IPS-20b (cell line): Measurements from ENCODE around the gene CTCFL.

Source experiments
- H3K27ac ChIP-seq: one replicate; pipeline ENCODE4 v1.5.1; 2013; ENCODE audit warnings: low read length
- H3K27me3 ChIP-seq: 2 replicates; pipeline ENCODE4 v1.6.1; 2013; ENCODE audit warnings: mild to moderate bottlenecking, low read length, inconsistent platforms; ENCODE audit not compliant: insufficient read depth
- H3K36me3 ChIP-seq: 2 replicates; pipeline ENCODE4 v1.6.1; 2013; ENCODE audit warnings: low read depth, mild to moderate bottlenecking, inconsistent platforms, low read length, moderate library complexity; ENCODE audit not compliant: insufficient read depth
- H3K4me1 ChIP-seq: 2 replicates; pipeline ENCODE4 v1.6.1; 2013; ENCODE audit warnings: mild to moderate bottlenecking, control low read depth, inconsistent platforms, low read length, moderate library complexity; ENCODE audit not compliant: insufficient read depth
- H3K4me3 ChIP-seq: 2 replicates; pipeline ENCODE4 v1.5.1; 2013; ENCODE audit warnings: mild to moderate bottlenecking, low read length, inconsistent platforms
- H3K9ac ChIP-seq: 2 replicates; pipeline ENCODE4 v1.6.1; 2013; ENCODE audit warnings: low read depth, mild to moderate bottlenecking, inconsistent platforms, low read length, moderate library complexity
- H3K9me3 ChIP-seq: 2 replicates; pipeline ENCODE4 v1.6.1; 2013; ENCODE audit warnings: mild to moderate bottlenecking, low read depth, low read length, inconsistent platforms; ENCODE audit not compliant: insufficient read depth

CTCFL gene

DNA sequence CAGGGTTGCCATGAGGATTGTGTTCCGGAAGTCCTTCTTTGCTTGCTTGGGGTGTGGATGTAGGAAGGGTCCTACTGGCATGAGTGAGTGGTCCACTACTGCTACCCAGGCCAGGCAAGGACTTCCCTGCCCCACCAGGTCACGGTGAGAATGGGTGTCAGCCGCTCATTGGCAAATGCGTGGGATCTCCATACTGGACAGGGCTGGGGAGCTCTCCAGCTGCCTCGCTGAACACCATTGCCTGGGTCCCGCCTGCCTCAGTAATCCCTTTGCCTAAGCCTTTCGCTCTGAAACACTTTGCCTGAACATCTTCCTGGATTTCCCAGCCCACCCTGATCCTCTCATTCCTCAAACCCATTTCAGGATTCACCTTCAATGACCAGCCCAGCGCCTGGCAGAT lies 59.5 kb downstream of the CTCFL start:
- no peaks in the 10 kb centered on the region for H3K9me3 ChIP-seq
- no peak overlapping the region for H3K4me3 ChIP-seq
- no peak overlapping the region for H3K9ac ChIP-seq
- no peak overlapping the region for H3K27ac ChIP-seq
- no peaks in the 10 kb centered on the region for H3K36me3 ChIP-seq
- peaks cover 16% of the 10 kb centered on the region; the same call in 1 of the 2 replicates for H3K27me3 ChIP-seq
- peaks cover 15% of the 10 kb centered on the region; the same call in 1 of the 2 replicates for H3K4me1 ChIP-seq

DNA sequence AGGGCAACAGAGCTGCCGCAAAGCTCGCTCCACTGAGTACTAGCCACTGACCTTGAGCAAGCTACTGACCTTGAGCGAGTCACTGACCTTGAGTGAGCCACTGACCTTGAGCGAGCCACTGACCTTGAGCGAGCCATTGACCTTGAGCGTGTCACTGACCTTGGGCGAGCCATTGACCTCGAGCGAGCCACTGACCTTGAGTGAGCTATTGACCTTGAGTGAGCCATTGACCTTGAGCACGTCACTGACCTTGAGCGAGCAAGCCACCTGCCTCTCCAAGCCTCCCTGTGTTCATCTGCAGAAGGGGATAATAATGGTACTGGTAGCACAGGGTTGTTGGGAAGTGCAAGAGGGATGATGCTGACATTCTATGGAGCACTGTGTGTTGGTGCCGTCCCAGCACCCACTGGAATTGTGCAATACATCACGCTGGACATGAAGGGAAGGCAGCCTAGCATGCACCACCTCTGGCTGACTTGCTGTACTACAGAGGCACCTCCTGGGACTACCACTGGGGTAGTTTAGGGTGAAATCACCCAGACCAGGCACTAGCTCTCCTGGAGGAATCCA lies 60.2 kb downstream of the CTCFL start:
- Histone ChIP-seq H3K4me1 (peaks cover 8% of the 10 kb centered on the region; the same call in 1 of the 2 replicates), H3K36me3 (no peaks in the 10 kb centered on the region), H3K27ac (no peak overlapping the region), H3K27me3 (peaks cover 8% of the 10 kb centered on the region; the same call in 1 of the 2 replicates), H3K4me3 (no peak overlapping the region), H3K9ac (no peak overlapping the region), H3K9me3 (no peaks in the 10 kb centered on the region)

DNA sequence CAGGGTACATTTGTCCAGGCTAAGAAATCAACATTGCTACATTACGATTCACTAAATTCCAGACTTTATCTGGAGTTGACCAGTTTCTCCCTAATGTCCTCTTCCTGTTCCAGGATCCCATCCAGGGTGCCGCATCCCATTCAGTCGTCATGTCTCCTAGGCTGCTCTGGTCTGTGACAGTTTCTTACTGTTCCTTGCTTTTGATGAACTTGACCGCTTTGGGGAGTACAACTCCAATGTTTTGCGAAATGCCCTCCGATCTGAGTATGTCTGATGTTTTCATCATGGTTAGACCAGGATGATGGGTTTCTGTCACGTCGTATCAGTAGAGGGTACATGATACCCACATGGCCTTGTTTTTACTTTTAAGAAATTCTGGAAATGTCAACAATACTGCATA lies 62.2 kb downstream of the CTCFL start:
- Histone ChIP-seq H3K4me3 (no peak overlapping the region), H3K27me3 (no peaks in the 10 kb centered on the region), H3K27ac (no peak overlapping the region), H3K9me3 (no peaks in the 10 kb centered on the region), H3K36me3 (no peaks in the 10 kb centered on the region), H3K4me1 (no peaks in the 10 kb centered on the region; the same call in 1 of the 2 replicates), H3K9ac (no peak overlapping the region)

DNA sequence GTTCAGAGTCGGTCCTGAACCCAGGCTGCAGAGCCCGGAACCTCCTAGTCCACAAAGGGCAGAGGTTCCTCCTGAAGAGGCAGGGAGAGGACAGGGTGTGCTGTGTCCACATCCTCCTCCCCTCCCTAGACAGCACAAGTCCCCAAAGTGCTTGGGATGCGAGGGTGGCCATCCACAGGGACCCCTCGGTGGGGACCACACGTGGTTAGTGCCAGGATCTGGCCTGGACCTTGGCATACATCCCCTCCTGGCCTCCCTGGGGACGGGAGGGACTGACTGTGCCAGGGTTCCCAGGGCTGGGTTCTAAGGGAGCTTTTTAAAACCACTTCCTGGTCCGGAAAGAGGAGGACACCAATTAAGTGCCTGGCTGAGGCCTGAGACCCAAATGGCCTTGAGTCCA lies 63.2 kb downstream of the CTCFL start:
- Histone ChIP-seq H3K27ac (no peak overlapping the region), H3K36me3 (no peaks in the 10 kb centered on the region), H3K4me3 (no peak overlapping the region), H3K9me3 (no peaks in the 10 kb centered on the region), H3K9ac (no peak overlapping the region), H3K27me3 (no peaks in the 10 kb centered on the region), H3K4me1 (no peaks in the 10 kb centered on the region)

DNA sequence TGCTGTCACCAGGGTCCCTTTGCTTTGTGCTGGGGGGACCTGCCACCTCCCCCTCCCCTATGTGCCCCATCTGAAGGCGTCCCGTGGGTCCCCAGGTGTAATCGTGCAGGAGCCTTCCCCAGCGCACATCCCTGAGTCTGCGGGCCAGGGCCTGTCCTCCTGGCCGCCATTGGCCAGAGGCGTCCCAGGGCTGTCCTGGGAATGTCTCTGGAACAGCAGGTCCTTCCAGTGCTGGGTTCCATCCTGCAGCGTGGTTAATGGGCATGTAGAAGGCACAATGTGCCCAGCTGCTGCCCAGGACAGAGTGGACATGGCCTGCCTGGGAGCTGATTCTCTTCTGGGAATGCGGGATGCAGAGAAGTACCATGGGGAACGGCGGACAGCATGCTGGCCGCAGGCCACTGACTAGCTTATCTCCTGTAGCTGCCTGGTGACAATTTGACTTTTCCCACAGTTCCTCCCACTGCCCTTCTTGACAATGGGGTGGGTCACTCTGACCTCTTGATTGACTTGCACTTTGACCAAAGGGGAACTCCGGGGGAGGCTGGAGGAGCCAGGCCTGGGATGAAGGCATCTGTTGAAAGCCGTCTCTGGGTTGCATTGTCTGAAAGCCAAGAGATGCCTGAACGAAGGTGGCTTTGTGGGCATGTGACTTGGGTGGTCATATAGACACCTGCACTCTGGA lies 64.0 kb downstream of the CTCFL start:
- Histone ChIP-seq H3K36me3 (no peaks in the 10 kb centered on the region), H3K9ac (no peak overlapping the region), H3K9me3 (no peaks in the 10 kb centered on the region), H3K27ac (no peak overlapping the region), H3K4me1 (no peaks in the 10 kb centered on the region), H3K4me3 (no peak overlapping the region), H3K27me3 (no peaks in the 10 kb centered on the region)

DNA sequence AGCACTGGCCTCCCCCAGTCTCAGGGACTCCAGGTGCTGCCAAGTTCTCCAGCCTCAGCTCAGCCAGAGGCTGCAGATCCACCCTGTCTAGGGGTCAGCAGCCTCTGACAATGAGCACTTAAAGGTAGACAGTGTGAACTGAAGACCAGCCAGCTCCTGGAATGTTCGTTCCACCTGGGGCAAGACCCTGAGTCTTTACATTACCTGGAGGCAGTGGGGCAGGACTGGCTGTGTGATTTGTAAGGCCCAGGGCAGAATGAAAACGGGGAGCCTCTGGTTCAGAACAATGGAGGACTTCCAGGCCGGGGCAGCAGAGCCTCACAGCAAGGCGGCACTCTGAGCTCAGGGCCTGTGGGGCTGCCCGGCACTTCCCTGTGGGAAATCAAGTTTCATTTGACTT lies 65.0 kb downstream of the CTCFL start:
- H3K4me1 ChIP-seq, result no peaks in the 10 kb centered on the region
- no peaks in the 10 kb centered on the region for H3K9me3 ChIP-seq
- no peaks in the 10 kb centered on the region for H3K27me3 ChIP-seq
- H3K27ac ChIP-seq, result no peak overlapping the region
- no peak overlapping the region for H3K4me3 ChIP-seq
- H3K36me3 ChIP-seq, result no peaks in the 10 kb centered on the region
- H3K9ac ChIP-seq, result no peak overlapping the region

DNA sequence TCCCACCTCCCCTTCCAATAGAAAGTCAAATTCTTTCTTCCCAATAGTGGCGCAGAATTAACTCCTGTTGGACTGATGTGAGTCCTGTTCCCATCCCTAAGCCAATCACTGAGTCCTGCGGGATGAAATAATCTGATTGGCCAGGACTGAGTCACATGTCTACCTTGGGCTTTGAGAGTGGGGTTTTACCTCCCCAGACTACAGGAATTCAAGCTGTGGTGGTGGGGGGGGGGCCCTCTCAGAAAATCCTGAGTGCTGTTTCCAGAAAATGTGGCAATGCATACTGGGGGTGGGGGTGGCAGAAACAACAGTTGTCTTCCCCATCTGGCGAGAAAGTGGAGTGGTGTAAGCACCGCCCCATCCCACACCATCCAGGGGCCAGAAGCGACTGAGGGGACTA lies 65.7 kb downstream of the CTCFL start:
- no peak overlapping the region for H3K9ac ChIP-seq

DNA sequence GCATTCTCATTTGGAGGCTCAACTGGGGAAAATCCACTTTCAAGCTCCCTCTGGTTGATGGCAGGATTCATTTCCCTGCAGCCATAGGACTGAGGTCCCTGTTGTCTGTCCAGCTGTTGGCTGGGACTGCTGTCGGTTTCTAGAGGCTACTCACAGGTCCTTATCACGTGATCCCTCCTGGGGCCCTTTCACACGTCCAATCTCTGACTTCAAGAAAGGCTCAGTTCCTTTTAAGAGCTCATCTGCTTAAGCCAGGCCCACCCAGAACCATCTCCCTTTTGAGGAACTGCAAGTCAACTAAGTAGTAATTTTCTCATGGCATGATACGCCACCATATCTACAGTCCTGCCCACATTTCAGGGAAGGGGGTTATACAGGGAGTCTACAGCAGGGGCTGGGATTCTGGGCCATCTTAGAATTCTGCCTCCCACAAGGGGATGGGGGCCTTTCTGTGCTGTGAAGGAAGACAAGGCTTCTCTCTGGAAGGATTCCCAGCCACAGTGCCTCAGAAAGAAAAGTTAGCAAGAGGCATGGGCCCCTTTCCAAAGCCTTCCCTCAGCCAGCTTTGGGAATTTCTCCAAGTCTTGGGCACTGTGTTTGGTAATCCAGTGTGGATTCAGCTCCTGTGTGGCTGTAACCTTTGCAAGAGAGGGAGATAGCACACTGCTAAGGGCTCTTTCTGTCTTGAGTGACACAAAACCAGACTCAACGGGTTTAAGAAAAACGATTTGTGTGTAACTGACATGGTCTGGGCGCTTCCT lies 66.4 kb downstream of the CTCFL start:
- no peak overlapping the region for H3K4me3 ChIP-seq
- no peaks in the 10 kb centered on the region for H3K36me3 ChIP-seq
- H3K9me3 ChIP-seq, result no peaks in the 10 kb centered on the region
- H3K9ac ChIP-seq, result no peak overlapping the region
- no peak overlapping the region for H3K27ac ChIP-seq
- no peaks in the 10 kb centered on the region for H3K27me3 ChIP-seq
- H3K4me1 ChIP-seq, result no peaks in the 10 kb centered on the region

More for the DNA sequence above, 65.7 kb downstream of the CTCFL start:
- no peak overlapping the region for H3K27ac ChIP-seq
- H3K9me3 ChIP-seq, result no peaks in the 10 kb centered on the region
- no peaks in the 10 kb centered on the region for H3K27me3 ChIP-seq
- no peak overlapping the region for H3K4me3 ChIP-seq
- no peaks in the 10 kb centered on the region for H3K4me1 ChIP-seq
- H3K36me3 ChIP-seq, result no peaks in the 10 kb centered on the region

DNA sequence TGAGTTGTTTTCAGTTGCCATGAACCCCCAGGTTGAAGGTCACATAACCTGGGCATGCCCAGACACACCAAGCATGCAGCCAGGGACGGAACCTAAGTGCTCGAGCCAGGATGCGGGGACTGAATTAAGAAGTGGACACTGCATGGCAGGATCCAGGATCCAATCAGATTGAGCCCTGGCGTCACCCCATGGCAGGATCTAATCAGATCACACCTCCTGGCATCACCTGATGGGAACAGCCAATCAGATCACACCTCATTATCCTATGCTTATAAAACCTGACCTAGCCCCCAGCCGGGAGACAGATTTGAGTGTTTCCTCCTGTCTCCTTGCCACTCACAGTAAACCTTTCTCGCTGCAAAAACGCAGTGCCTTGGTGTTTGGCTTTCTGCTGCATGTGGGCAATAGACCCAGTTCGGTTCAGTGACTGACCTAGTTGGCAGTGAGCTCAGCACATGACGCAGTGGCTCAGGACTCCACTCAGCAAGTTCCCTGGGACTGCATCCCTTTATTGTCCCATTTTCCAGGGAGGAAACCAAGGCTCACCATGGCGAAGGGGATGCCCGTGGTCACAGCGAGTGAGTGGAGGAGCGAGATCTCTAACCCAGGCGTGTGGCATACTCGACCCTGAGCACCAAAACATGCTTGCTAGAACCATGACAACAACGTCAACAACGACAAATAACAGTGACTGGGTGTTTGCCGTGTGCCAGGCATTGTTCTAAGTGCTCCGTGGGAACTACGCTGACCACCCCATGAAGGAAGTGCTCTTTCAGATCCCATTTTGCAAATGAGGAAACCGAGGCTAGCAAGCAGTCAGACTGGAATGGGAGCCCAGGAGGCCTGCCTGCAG lies 67.5 kb downstream of the CTCFL start:
- no peak overlapping the region for H3K27ac ChIP-seq
- no peak overlapping the region for H3K4me3 ChIP-seq
- H3K9ac ChIP-seq, result no peak overlapping the region
- no peaks in the 10 kb centered on the region for H3K27me3 ChIP-seq
- no peaks in the 10 kb centered on the region for H3K9me3 ChIP-seq
- no peaks in the 10 kb centered on the region for H3K36me3 ChIP-seq
- H3K4me1 ChIP-seq, result no peaks in the 10 kb centered on the region

DNA sequence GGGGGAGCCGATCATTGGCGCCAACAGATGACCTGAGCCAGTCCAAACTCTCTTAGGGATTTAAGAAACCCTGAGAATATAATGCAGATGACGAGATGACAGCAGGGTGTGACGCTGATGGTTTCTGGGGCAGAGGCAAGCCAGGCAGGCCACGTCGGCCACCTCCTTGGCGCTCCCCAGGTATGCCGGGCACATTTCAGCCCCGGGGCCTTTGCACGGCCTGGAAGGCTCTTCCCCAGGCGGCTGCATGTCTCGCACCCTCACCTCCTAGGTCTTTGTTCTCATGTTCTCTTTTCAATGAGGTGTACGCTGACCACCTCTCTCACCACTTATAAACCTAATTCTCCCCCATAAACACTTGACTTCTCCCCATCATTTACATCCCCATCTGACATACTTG lies 68.8 kb downstream of the CTCFL start:
- Histone ChIP-seq H3K9me3 (no peaks in the 10 kb centered on the region), H3K4me3 (no peak overlapping the region), H3K27me3 (no peaks in the 10 kb centered on the region), H3K27ac (no peak overlapping the region), H3K9ac (no peak overlapping the region), H3K4me1 (no peaks in the 10 kb centered on the region), H3K36me3 (no peaks in the 10 kb centered on the region)

DNA sequence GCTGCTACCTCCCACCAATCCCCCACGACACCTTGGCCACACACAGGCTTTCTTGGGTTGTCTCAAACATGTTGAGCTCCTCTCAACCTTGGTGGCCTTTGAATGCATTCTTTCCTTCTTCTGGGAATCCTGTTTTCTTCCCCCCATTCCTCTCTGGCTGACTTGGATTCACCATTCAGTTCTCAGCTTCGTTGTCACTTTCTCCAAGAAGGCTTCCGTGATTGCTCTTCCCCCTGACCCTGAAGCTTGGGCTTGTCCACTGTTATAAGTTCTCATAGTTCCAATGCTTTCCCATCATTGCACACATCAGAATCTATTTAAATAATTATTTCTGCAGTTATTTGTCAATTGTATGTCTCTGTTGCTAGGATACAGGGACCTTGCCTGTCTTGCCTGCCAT lies 69.6 kb downstream of the CTCFL start:
- no peaks in the 10 kb centered on the region for H3K27me3 ChIP-seq
- no peak overlapping the region for H3K4me3 ChIP-seq
- H3K9me3 ChIP-seq, result no peaks in the 10 kb centered on the region
- H3K27ac ChIP-seq, result no peak overlapping the region
- no peaks in the 10 kb centered on the region for H3K4me1 ChIP-seq
- H3K36me3 ChIP-seq, result no peaks in the 10 kb centered on the region
- H3K9ac ChIP-seq, result no peak overlapping the region
